ENCODE results near the gene TXNDC9. TPM values are rescaled to one million over a fixed set of nuclear protein-coding genes. Genes with fewer than 3 reads are reported as not detected.

TXNDC9 gene
- total and polyA plus RNA-seq, 2 of the 8 experiments (the other 6 are each of a cell fraction or from before 2014, with no cell fraction given), result 12.9 to 35.6 TPM

DNA sequence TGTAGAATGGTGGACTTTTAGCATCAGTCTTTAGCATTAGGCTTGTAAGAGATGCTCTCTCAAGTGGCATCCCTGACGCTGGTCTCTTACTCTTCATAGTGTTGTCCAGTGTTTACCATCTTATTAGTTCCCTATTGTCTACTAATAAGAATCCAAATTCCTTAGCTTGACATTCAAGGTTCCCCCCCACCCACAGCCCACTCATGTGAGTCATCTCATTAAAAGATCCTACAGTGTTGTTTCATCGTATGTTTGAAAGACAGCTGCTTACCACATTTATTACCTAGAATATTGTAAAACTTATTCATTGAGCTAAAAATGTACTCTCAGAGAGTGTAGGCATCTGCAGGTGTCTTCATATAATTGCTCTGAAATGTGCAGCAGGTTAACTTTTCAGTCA is 29.5 kb upstream of the TXNDC9 start:
- DNase-seq (ENCODE audit: low read depth in 1 of 2, low spot score in 2 of 2) (no peak), FAIRE-seq (no peak)
- H3K23me2 ChIP-seq (ENCODE audit: low read depth, low read length), result no peaks in the 10 kb centered on the region
- no peak overlapping the region for H4K91ac ChIP-seq (replicated peaks; ENCODE audit: insufficient read length, low read length)
- H3K4me1 ChIP-seq (replicated peaks in 1 of 4; ENCODE audit: control insufficient read depth in 3 of 4, insufficient read depth in 4 of 4, low read length in 3 of 4), result no peaks in the 10 kb centered on the region
- 88% methylated on average over 2 of the region's 2 CpGs; no CpG with 5 or more reads in 1 of the 2 experiments for WGBS, 2 experiments (ENCODE audit: extremely low coverage in 1 of 2, insufficient coverage in 1 of 2, insufficient read length in 1 of 2, insufficient replicate concordance in 2 of 2, low coverage in 1 of 2, low lambda C conversion rate in 2 of 2, missing lambda C conversion rate in 1 of 2)
- no peak overlapping the region for H2BK5ac ChIP-seq (ENCODE audit: low read depth, low read length)
- H3K14ac ChIP-seq (ENCODE audit: insufficient read length), result no peak overlapping the region
- no peak overlapping the region for H2BK20ac ChIP-seq (ENCODE audit: low read length)
- H4K20me1 ChIP-seq (replicated peaks in 1 of 2; ENCODE audit: control insufficient read depth in 1 of 2, insufficient read depth in 2 of 2, low read length in 2 of 2), result no peaks in the 10 kb centered on the region
- no peak overlapping the region for H3K4me2 ChIP-seq (ENCODE audit: insufficient read depth in 1 of 2, low read depth in 2 of 2, low read length in 2 of 2)
- H3K56ac ChIP-seq (replicated peaks; ENCODE audit: insufficient read length, low read depth, low read length), result no peak overlapping the region
- H3K27ac ChIP-seq (ENCODE audit: low read depth, low read length), result no peak overlapping the region
- H3K79me2 ChIP-seq (ENCODE audit: control insufficient read depth in 1 of 2, insufficient read depth in 2 of 2, low read length in 2 of 2), result no peaks in the 10 kb centered on the region; a peak in 1 of 4 replicates
- H2BK15ac ChIP-seq (ENCODE audit: low read length), result no peak overlapping the region
- H3K27me3 ChIP-seq (replicated peaks in 1 of 4; ENCODE audit: control insufficient read depth in 3 of 4, extremely low read depth in 1 of 4, insufficient read depth in 3 of 4, low read length in 3 of 4), result no peaks in the 10 kb centered on the region
- no peak overlapping the region for H4K8ac ChIP-seq (ENCODE audit: extremely low read depth, insufficient read depth, low read length)
- no peak for TF ChIP-seq MAFK (IDR thresholded peaks at IDR 0.05; ENCODE audit: low read depth, low read length)
- TF ChIP-seq, protein P1, sequence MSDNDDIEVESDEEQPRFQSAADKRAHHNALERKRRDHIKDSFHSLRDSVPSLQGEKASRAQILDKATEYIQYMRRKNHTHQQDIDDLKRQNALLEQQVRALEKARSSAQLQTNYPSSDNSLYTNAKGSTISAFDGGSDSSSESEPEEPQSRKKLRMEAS (IDR thresholded peaks at IDR 0.05), result no peak
- TF ChIP-seq SP2 (IDR thresholded peaks at IDR 0.05; ENCODE audit: low read length), result no peak
- TF ChIP-seq EZH2 (IDR thresholded peaks at IDR 0.05; ENCODE audit: low read depth, low read length, severe bottlenecking), result no peak
- TF ChIP-seq SP1 (IDR thresholded peaks at IDR 0.05; ENCODE audit: low read depth, low read length), result no peak
- no peak for TF ChIP-seq POLR2A (IDR thresholded peaks at IDR 0.05; ENCODE audit: control extremely low read depth in 1 of 2, low read depth in 2 of 2, low read length in 2 of 2)
- TF ChIP-seq POLR2AphosphoS5 (IDR thresholded peaks at IDR 0.05; ENCODE audit: low read depth, low read length), result no peak
- no peak for TF ChIP-seq SIN3A (conservative IDR thresholded peaks at IDR 0.05 in 1 of 2, IDR thresholded peaks at IDR 0.05 in 1 of 2; ENCODE audit: low read depth in 1 of 2, low read length in 2 of 2)
- no peak for TF ChIP-seq CBX8 (IDR thresholded peaks at IDR 0.05; ENCODE audit: borderline replicate concordance, low read depth, low read length)
- TF ChIP-seq GABPA (IDR thresholded peaks at IDR 0.05; ENCODE audit: borderline replicate concordance, insufficient read depth, low read length), result no peak
- TF ChIP-seq POU5F1 (IDR thresholded peaks at IDR 0.05; ENCODE audit: low read depth, low read length), result no peak
- H3K23ac ChIP-seq (ENCODE audit: insufficient read length), result no peak overlapping the region
- no peak overlapping the region for H3K9ac ChIP-seq (replicated peaks in 1 of 4; ENCODE audit: extremely low read depth in 1 of 4, low read depth in 3 of 4, low read length in 3 of 4)
- no peak overlapping the region for H4K5ac ChIP-seq (ENCODE audit: insufficient read length, low read depth, low read length)
- no peaks in the 10 kb centered on the region for H3K9me3 ChIP-seq (ENCODE audit: insufficient read depth in 2 of 2, low read depth in 1 of 2, low read length in 1 of 2)
- H2BK120ac ChIP-seq (replicated peaks; ENCODE audit: low read depth, low read length), result no peak overlapping the region
- POLR2A ChIA-PET (ENCODE audit: partially characterized antibody), result no interaction called here
- CTCF ChIA-PET (ENCODE audit: partially characterized antibody), result interaction anchor here (1.1 to 1.3 kb wide), 2 partner anchors 9 to 42 kb away, joined by 3 to 5 read pairs; no protein-coding TSS in a partner anchor
- H3K4me3 ChIP-seq (ENCODE audit: extremely low read depth in 1 of 4, insufficient read depth in 2 of 4, low read depth in 3 of 4, low read length in 4 of 4), result no peak overlapping the region
- no peak overlapping the region for H3K4ac ChIP-seq (replicated peaks; ENCODE audit: insufficient read length, low read depth, low read length)
- no peaks in the 10 kb centered on the region for H3K79me1 ChIP-seq (ENCODE audit: low read depth, low read length)
- H3K36me3 ChIP-seq (ENCODE audit: control insufficient read depth in 2 of 4, insufficient read depth in 4 of 4, low read length in 3 of 4), result peaks cover 17 to 81% (median 47%) of the 10 kb centered on the region in 4 experiments
- no peak overlapping the region for H2BK12ac ChIP-seq (ENCODE audit: low read depth, low read length)
- no peak overlapping the region for H2AFZ ChIP-seq (ENCODE audit: low read length)
- no peak overlapping the region for H3K18ac ChIP-seq (ENCODE audit: extremely low read depth, low read length)
- H2AK5ac ChIP-seq (ENCODE audit: low read depth, low read length), result no peak overlapping the region
